SKM-1 (cell line): Measurements from ENCODE around the gene DCLRE1A.
"Not testable (repeated sequence)": the region's sequence is repeated elsewhere in the genome, so short reads cannot be mapped to it uniquely, and the experiment has no call there.

Experiments used
- DNase-seq: peaks from one replicate; lab custom pipeline; 2025; ENCODE audit not compliant: unreplicated experiment; lab: John Stamatoyannopoulos, UW

The DCLRE1A gene

DNA sequence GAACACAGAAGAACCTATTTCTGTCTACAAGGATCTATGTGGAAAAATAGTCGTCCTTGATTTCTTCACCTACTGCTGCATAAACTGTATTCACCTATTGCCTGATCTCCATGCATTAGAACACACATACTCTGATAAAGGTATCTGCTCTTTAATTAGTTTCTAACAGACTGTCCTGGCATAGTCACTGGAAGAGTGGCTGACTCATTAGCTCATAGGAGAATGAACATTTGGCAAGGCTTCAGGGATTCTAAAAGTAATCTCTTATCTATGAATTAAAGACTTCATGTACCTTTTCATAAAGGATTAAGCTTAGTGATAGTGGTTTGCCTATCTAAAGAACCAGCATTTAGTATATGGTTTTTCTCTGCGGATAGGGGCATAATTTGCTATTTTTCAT lies 4.7 kb upstream of the DCLRE1A start:
- DNase-seq: no peak

DNA sequence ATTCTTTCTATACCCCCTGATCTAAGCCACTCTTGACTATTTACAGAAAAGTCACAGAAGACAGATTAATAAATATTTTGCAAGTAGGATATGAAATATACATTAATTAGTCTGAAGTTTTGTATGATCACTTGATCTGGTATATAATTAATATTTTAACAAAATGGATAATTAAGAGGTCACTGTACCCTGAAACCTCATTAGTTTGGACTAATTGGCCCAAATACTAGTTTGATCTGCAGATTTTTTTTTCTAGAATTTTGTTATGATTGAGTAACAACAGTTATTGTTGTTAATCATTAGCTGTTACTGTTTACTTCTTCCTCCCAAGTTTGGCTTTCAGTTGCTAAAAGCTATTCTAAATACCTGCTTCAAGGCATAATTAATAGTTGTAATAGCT lies 3.3 kb upstream of the DCLRE1A start:
- no peak for DNase-seq

- no peak for DNase-seq
Measured at GRCh38 chr10:113856563-113856962, 2.7 kb upstream of the DCLRE1A start.

- DNase-seq: no peak
Measured at GRCh38 chr10:113854761-113855588, 1.1 kb upstream of the DCLRE1A start.

DNA sequence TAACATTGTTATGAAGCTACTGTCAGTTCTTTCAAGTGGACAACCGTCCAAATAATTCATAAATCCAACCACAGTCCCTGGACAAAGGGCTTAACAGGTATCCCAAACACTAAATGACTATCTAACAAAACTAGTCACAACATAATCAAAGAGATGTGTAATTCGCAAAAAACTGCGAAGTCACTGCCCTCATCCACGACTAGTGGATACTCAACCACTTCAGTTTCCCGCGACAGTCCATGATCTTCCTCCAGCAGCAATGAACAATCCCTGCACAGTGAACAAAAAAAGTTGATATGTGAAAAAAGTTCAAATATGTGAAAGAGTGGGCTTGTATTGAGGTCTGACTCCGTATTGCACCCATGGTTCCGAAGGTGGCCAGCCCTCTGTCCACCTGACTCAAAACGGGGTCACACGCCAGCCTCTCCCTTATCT lies 287 bp downstream of the DCLRE1A start:
- no peak for DNase-seq

GRCh38 chr10:113849946-113850345 lies 3.9 kb downstream of the DCLRE1A start:
- DNase-seq: no peak

- no peak for DNase-seq
Measured at GRCh38 chr10:113849140-113849803, 4.6 kb downstream of the DCLRE1A start.

GRCh38 chr10:113846036-113846435 lies 7.8 kb downstream of the DCLRE1A start:
- no peak for DNase-seq

DNA sequence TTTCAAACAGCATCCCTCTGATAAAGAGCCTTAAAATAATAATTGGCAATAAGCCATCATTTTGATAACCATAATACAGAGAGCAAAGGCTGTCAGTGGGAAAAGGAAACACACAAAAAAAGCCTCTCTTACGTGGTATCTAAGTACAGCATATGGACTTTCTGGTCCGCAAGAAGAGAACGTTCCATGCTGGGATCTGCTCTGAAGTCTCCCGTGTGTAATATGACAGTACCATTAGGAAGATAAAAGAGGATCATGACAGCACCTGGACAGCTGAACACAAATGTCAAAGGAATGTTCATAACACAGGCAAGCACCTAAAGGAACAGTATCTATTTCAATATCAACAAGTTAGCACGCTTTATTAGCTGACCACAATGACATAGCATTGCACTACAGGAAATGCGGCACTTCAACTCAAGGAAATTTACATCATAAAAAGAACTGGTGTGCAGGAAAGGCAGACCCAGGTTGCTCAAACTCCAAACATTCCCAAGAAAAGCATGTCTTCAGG lies 9.9 kb downstream of the DCLRE1A start:
- DNase-seq: no peak

GRCh38 chr10:113842171-113842570 lies 11.7 kb downstream of the DCLRE1A start:
- DNase-seq: no peak

DNA sequence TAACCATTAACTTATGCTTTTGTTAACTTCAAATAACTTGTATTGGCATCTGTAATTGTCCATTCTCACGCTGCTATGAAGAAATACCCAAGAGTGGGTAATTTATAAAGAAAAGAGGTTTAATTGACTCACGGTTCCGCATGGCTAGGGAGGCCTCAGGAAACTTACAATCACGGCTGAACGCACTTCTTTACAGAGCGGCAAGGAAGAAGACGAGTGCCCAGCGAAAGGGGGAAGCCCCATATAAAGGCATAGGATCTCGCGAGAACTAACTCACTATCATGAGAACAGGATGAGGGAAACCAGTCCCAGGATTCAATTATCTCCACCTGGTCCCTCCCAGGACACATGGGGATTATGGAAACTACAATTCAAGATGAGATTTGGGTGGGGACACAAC lies 25.3 kb downstream of the DCLRE1A start:
- not testable (repeated sequence) for DNase-seq

- no peak for DNase-seq
Measured at GRCh38 chr10:113825791-113826190, 28.1 kb downstream of the DCLRE1A start.

GRCh38 chr10:113823389-113823788 lies 30.5 kb downstream of the DCLRE1A start:
- no peak for DNase-seq

DNA sequence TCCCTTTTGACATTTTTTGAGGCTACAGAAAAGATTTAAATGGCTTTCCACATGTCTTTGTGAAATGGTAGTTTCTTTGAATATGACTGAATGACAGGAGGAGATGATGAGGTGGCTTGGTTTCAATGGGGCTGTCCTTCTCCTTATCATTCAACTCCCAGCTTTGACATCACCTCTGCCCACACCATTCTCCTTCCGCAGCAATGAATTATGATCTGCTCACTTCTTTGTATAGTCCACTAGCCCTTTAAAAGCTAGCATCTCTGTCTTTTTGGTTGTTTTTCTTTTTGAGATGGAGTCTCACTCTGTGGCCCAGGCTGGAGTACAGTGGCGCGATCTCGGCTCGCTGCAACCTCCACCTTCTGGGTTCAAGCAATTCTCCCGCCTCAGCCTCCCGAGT lies 31.7 kb downstream of the DCLRE1A start:
- DNase-seq: no peak

GRCh38 chr10:113821306-113821705 lies 32.6 kb downstream of the DCLRE1A start:
- not testable (repeated sequence) for DNase-seq

GRCh38 chr10:113820507-113820906 lies 33.4 kb downstream of the DCLRE1A start:
- no peak for DNase-seq

DNA sequence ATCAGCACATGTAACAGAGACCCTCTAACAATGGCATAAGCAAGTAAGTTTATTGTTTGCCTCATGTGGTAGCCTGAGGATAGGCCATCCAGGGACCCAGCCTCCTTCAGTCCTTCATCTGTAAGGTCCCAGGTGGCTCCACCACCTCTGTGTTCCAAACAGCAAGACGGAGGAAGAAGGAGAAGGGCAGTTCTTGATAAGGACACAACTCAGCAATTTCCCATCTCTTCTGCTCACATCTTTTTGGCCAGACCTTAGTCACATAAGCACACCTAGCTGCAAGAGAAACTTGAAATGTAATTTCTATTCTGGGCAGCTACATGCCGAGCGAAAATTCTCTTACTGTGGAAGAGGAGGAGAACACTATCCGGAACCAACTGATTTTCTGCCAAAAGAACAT lies 33.9 kb downstream of the DCLRE1A start:
- no peak for DNase-seq

- DNase-seq: not testable (repeated sequence)
Measured at GRCh38 chr10:113814700-113815099, 39.2 kb downstream of the DCLRE1A start.

DNA sequence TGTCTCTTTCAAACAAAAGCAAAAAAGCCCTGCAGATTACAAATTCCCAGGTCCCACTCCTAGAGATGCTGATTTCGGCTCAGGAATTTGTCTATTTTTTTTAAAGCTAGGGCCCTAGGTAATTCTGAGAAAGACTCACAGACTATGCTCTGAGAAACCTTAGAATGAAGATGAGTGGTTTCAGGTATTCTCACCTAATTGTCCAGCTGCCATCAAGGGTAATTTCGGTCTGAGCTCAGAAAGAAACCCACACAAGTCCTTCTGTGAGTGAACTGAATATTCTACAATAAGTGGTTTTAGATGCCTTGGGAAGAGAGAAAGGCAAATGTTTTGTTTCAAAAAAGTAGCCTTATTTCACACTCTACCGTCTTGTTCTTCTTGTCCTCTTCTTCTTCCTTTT lies 45.7 kb downstream of the DCLRE1A start:
- DNase-seq: no peak

DNA sequence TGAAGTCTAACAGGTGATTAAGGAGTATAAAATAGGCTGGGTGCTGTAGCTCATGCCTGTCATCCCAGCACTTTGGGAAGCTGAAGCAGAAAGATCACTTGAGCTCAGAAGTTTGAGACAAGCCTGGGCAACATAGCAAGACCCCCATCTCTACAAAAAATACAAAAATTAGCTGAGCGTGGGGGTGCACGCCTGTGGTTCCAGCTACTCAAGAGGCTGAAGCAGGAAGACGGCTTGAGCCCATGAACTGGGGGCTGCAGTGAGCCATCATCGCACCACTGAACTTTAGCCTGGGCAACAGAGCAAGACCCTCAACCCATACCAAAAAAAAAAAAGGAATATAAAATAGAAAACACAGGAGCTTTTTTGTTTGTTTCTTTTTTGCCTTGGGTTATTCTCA lies 47.4 kb downstream of the DCLRE1A start:
- no peak for DNase-seq

DNA sequence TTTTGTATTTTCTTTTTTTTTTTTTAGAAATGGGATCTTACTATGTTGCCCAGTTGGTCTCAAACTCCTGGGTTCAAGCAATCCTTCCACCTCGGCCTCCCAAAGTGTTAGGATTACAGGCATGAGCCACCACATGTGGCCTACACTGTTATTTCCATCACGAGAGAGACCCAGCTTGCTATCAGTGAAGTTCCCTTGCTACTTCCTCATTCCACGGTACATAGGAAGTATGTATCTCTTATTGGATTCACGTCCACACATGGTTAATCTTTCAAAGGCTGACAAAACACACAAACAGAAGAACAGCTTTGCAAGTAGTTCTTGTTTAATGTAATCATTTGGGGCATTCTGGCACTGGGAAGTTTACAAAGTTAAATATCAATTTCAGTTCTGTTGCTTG lies 50.9 kb downstream of the DCLRE1A start:
- DNase-seq: peak; percentile 25

GRCh38 chr10:113801569-113801968 lies 52.3 kb downstream of the DCLRE1A start:
- DNase-seq: no peak
